GM23338 (cell line): Measurements from ENCODE around the gene C1orf87. TPM values are rescaled to one million over a fixed set of nuclear protein-coding genes. Genes with fewer than 3 reads are reported as not detected.

Source experiments
- ATAC-seq: fragments of 200-7000 bp; cut with Tn5 transposase; 3 replicates; pipeline ENCODE4 v1.9.1; 2020
- DNase-seq: peaks from one replicate; pipeline ENCODE4 v3.0.0-alpha.2; 2015; ENCODE audit warnings: low spot score
- H2AFZ ChIP-seq: fragments of 200-600 bp; sonication (generic); 2 replicates; pipeline ENCODE4 v1.8.0; 2016; ENCODE audit warnings: antibody characterized with exemption, mild to moderate bottlenecking, moderate library complexity
- H3F3A ChIP-seq: fragments of 200-600 bp; sonication (generic); replicated peaks from 2 replicates; pipeline ENCODE4 v1.8.0; 2017; ENCODE audit warnings: antibody characterized with exemption, mixed run types, low read depth
- H3K27ac ChIP-seq: fragments of 200-600 bp; sonication (generic); 2 replicates; pipeline ENCODE4 v1.6.1; 2016; ENCODE audit warnings: low read depth
- H3K27me3 ChIP-seq: fragments of 200-600 bp; sonication (generic); 2 replicates; pipeline ENCODE4 v1.8.0; 2016; ENCODE audit warnings: mild to moderate bottlenecking, mixed run types, moderate library complexity; ENCODE audit not compliant: insufficient read depth
- H3K36me3 ChIP-seq: fragments of 200-600 bp; sonication (generic); 2 replicates; pipeline ENCODE4 v1.8.0; 2016; ENCODE audit warnings: mild to moderate bottlenecking; ENCODE audit not compliant: insufficient read depth
- H3K4me1 ChIP-seq: fragments of 200-600 bp; sonication (generic); 2 replicates; pipeline ENCODE4 v1.8.0; 2016; ENCODE audit warnings: mild to moderate bottlenecking, moderate library complexity; ENCODE audit not compliant: insufficient read depth
- H3K4me2 ChIP-seq: fragments of 200-600 bp; sonication (generic); 2 replicates; pipeline ENCODE4 v1.7.1; 2017; ENCODE audit warnings: mixed run types
- H3K4me3 ChIP-seq: fragments of 200-600 bp; sonication (generic); 2 replicates; pipeline ENCODE4 v1.6.1; 2016; ENCODE audit warnings: mixed run types
- H3K79me2 ChIP-seq: fragments of 200-600 bp; sonication (generic); replicated peaks from 2 replicates; pipeline ENCODE4 v1.8.0; 2017; ENCODE audit warnings: mild to moderate bottlenecking; ENCODE audit not compliant: insufficient read depth
- H3K9me2 ChIP-seq: fragments of 200-600 bp; sonication (generic); 2 replicates; pipeline ENCODE4 v1.8.0; 2017; ENCODE audit not compliant: insufficient read depth
- H4K20me1 ChIP-seq: fragments of 200-600 bp; sonication (generic); replicated peaks from 2 replicates; pipeline ENCODE4 v1.8.0; 2017; ENCODE audit warnings: mild to moderate bottlenecking; ENCODE audit not compliant: insufficient read depth
- H3K27ac Mint-ChIP-seq: 2 replicates; pipeline ENCODE4 v1.8.0; 2020; ENCODE audit warnings: inconsistent platforms, mild to moderate bottlenecking, moderate library complexity, mixed read lengths
- H3K27me3 Mint-ChIP-seq: 3 replicates; pipeline ENCODE4 v1.8.0; 2022; ENCODE audit warnings: low read depth, mild to moderate bottlenecking, moderate library complexity, mixed read lengths, inconsistent platforms; ENCODE audit not compliant: insufficient read depth, poor library complexity
- H3K36me3 Mint-ChIP-seq: 3 replicates; pipeline ENCODE4 v1.8.0; 2021; ENCODE audit warnings: low read depth, mild to moderate bottlenecking, inconsistent platforms, moderate library complexity, mixed read lengths
- H3K4me1 Mint-ChIP-seq: 3 replicates; pipeline ENCODE4 v1.8.0; 2020; ENCODE audit warnings: mild to moderate bottlenecking, inconsistent platforms, mixed read lengths
- H3K4me3 Mint-ChIP-seq: 3 replicates; pipeline ENCODE4 v1.8.0; 2021; ENCODE audit warnings: moderate library complexity, mild to moderate bottlenecking, inconsistent platforms, mixed read lengths
- H3K9me3 Mint-ChIP-seq: 3 replicates; pipeline ENCODE4 v1.8.0; 2020; ENCODE audit warnings: moderate library complexity, mild to moderate bottlenecking, inconsistent platforms, mixed read lengths
- REST ChIP-seq: IDR thresholded peaks from one replicate; pipeline ENCODE4 v1.6.1; 2018; ENCODE audit warnings: antibody characterized with exemption; ENCODE audit not compliant: unreplicated experiment
- polyA plus RNA-seq: library from polyadenylated mRNA; unstranded; fragments of >200 nt; fragmentation: Nextera tagmentation; extraction: Ambion mirVana; gene quantifications from 2 replicates; pipeline ENCODE4 v1.2.1, GENCODE V29; 2016
- total RNA-seq: library from RNA; depleted of rRNA; stranded (reverse); fragments of >200 nt; shearing (Covaris generic); gene quantifications from 2 replicates; pipeline ENCODE4 v1.2.3, GENCODE V29; 2014
- TF ChIP-seq, protein P1 (sequence below), 2 experiments: fragments of 200-600 bp in 1 of 2; sonication (generic) in 1 of 2; conservative IDR thresholded peaks; 2 replicates each; pipeline versions ENCODE4 v1.5.1 to v1.6.1; 2016 to 2017; ENCODE audit warnings: antibody characterized with exemption in 2 of 2, low read depth in 2 of 2, mild to moderate bottlenecking in 2 of 2, moderate library complexity in 1 of 2
- TF ChIP-seq, protein P2 (sequence below): IDR thresholded peaks from 2 replicates; pipeline ENCODE4 v1.6.1; 2016; ENCODE audit warnings: antibody characterized with exemption

C1orf87 gene
- total and polyA plus RNA-seq, 2 experiments from 2014 or later: 0.07 to 0.21 TPM

GRCh38 chr1:59976194-59977074 is 97.1 kb downstream of the C1orf87 start:
- H4K20me1 ChIP-seq: no peaks in the 10 kb centered on the region
- peak; percentile 85 for ATAC-seq

More at GRCh38 chr1:59976194-59977074, 97.1 kb downstream of the C1orf87 start:
- Histone ChIP-seq H3K36me3 (no peaks in the 10 kb centered on the region), H3F3A (no peaks in the 10 kb centered on the region), H3K27me3 (peaks cover 3% of the 10 kb centered on the region; the same call in 1 of the 2 replicates), H3K4me3 (peak overlapping the region; percentile 39), H3K9me2 (no peaks in the 10 kb centered on the region), H2AFZ (no peak overlapping the region), H3K79me2 (no peaks in the 10 kb centered on the region), H3K4me1 (0 out of 2 replicates have a peak, but pooled peaks cover 2% of the 10 kb centered on the region), H3K4me2 (peak overlapping the region; percentile 52), H3K27ac (no peak overlapping the region)
- TF ChIP-seq, protein P1, sequence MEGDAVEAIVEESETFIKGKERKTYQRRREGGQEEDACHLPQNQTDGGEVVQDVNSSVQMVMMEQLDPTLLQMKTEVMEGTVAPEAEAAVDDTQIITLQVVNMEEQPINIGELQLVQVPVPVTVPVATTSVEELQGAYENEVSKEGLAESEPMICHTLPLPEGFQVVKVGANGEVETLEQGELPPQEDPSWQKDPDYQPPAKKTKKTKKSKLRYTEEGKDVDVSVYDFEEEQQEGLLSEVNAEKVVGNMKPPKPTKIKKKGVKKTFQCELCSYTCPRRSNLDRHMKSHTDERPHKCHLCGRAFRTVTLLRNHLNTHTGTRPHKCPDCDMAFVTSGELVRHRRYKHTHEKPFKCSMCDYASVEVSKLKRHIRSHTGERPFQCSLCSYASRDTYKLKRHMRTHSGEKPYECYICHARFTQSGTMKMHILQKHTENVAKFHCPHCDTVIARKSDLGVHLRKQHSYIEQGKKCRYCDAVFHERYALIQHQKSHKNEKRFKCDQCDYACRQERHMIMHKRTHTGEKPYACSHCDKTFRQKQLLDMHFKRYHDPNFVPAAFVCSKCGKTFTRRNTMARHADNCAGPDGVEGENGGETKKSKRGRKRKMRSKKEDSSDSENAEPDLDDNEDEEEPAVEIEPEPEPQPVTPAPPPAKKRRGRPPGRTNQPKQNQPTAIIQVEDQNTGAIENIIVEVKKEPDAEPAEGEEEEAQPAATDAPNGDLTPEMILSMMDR (conservative IDR thresholded peaks at IDR 0.05; ENCODE audit: low read depth in 2 of 2): peak; percentile 81 to 91
- TF ChIP-seq, protein P2, sequence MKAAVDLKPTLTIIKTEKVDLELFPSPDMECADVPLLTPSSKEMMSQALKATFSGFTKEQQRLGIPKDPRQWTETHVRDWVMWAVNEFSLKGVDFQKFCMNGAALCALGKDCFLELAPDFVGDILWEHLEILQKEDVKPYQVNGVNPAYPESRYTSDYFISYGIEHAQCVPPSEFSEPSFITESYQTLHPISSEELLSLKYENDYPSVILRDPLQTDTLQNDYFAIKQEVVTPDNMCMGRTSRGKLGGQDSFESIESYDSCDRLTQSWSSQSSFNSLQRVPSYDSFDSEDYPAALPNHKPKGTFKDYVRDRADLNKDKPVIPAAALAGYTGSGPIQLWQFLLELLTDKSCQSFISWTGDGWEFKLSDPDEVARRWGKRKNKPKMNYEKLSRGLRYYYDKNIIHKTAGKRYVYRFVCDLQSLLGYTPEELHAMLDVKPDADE: no peak
- no peak for TF ChIP-seq REST
- peak overlapping the region; percentile 53; the same call in 2 of the 3 replicates for H3K4me3 Mint-ChIP-seq
- DNase-seq: peak; percentile 83
- no peak overlapping the region for H3K27ac Mint-ChIP-seq
- peaks cover 3% of the 10 kb centered on the region for H3K27me3 Mint-ChIP-seq
- no peaks in the 10 kb centered on the region for H3K9me3 Mint-ChIP-seq
- 0 out of 3 replicates have a peak, but pooled peaks cover 1% of the 10 kb centered on the region for H3K4me1 Mint-ChIP-seq
- no peaks in the 10 kb centered on the region for H3K36me3 Mint-ChIP-seq
